GM08714 (cell line): ENCODE data around the gene PNMT.

Experiments
- H3K4me3 ChIP-seq: fragments of 200-500 bp; sonication (Bioruptor generic); 2 replicates; pipeline ENCODE4 v1.5.1; 2014; ENCODE audit warnings: mild to moderate bottlenecking, low read length, inconsistent platforms
- ZNF274 ChIP-seq: IDR thresholded peaks from 2 replicates; pipeline ENCODE4 v1.6.1; 2012; ENCODE audit warnings: mild to moderate bottlenecking, low read depth, low read length

The PNMT gene

DNA sequence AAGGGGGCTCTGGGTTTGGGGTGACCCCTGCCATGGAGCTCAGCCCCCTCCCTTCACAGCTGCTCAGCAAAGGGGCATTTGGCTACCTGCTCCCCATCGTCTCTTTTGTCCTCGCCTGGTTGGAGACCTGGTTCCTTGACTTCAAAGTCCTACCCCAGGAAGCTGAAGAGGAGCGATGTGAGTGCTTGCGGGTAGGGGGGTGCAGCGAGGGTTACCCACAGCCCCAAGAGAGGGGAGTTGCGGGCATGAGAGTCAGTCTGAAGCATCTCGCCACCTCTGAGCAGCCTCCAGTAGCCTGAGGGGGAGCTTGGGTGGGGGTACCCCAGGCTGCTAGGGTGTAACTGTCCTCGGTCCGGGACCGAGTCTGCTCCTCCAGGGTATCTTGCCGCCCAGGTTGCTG lies 9.9 kb upstream of the PNMT start:
- TF ChIP-seq ZNF274: no peak
- H3K4me3 ChIP-seq: no peak overlapping the region

GRCh38 chr17:39658760-39659159 lies 9.5 kb upstream of the PNMT start:
- no peak overlapping the region for H3K4me3 ChIP-seq
- no peak for TF ChIP-seq ZNF274

GRCh38 chr17:39659279-39660010 lies 8.8 kb upstream of the PNMT start:
- TF ChIP-seq ZNF274: no peak
- no peak overlapping the region for H3K4me3 ChIP-seq

GRCh38 chr17:39660011-39660360 lies 8.3 kb upstream of the PNMT start:
- no peak for TF ChIP-seq ZNF274
- no peak overlapping the region for H3K4me3 ChIP-seq

GRCh38 chr17:39660397-39661385 lies 7.6 kb upstream of the PNMT start:
- H3K4me3 ChIP-seq: no peak overlapping the region
- TF ChIP-seq ZNF274: no peak

GRCh38 chr17:39661744-39662541 lies 6.3 kb upstream of the PNMT start:
- no peak for TF ChIP-seq ZNF274
- H3K4me3 ChIP-seq: no peak overlapping the region

- no peak for TF ChIP-seq ZNF274
- H3K4me3 ChIP-seq: no peak overlapping the region
These were observed 5.5 kb upstream of the PNMT start for GRCh38 chr17:39662551-39663339.

DNA sequence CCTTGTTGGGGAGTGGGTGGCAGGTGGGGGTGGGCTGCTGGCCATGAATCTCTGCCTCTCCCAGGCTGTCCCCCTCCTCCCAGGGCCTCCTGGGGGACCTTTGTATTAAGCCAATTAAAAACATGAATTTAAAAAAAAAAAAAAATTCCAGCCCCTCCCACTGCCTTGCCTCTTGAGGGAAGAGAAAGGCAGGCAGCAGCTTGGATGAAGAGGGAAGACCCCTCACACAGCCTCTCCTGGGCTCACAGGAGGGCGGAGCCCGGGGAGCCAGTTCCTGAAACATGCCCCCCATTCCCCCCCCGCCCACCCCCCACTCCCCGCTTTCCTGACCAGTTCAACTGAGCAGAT lies 4.9 kb upstream of the PNMT start:
- TF ChIP-seq ZNF274: no peak
- H3K4me3 ChIP-seq: no peak overlapping the region

DNA sequence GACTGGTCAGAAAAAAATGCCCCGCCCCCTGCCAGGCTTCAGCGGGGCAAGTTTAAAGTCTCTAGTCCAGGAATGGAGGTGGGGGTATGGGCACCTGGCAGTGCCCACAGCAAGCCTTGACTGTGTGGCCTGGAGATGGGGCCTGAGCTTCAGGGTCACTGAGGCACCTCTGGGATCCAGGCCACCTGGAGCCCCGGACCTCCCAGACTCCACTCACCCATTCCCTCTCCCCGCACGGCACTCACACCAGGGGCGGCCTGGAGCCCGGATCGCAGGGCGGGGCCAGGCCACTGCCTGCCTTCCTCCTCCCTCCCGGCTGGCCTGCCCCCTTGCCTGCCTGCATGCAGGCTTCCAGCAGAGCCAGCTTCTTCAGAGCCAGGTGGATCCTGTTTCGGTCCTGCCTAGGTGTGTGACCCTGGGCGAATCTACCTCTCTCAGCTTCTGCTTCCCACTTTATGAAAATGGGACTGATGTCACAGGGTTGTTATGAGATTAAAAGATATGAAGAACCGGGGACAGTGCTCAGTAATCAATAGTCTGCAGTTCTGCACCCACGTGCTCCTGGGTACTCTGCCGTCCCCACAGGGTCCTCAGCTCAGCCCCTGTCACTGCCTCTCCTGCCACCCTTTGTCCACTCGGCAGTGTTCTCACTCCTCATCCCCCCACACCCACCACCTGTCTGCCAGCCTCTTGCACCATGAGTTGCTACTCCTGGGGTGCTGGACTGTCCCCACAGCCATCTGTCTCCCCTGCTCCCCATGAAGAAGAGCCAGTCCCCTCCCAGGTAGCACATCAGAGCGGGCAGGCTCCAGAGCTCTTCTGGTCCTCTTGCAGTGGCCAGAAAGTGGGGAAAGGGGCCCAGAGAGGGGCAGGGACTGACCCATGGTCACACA lies 4.3 kb upstream of the PNMT start:
- TF ChIP-seq ZNF274: no peak
- no peak overlapping the region for H3K4me3 ChIP-seq

DNA sequence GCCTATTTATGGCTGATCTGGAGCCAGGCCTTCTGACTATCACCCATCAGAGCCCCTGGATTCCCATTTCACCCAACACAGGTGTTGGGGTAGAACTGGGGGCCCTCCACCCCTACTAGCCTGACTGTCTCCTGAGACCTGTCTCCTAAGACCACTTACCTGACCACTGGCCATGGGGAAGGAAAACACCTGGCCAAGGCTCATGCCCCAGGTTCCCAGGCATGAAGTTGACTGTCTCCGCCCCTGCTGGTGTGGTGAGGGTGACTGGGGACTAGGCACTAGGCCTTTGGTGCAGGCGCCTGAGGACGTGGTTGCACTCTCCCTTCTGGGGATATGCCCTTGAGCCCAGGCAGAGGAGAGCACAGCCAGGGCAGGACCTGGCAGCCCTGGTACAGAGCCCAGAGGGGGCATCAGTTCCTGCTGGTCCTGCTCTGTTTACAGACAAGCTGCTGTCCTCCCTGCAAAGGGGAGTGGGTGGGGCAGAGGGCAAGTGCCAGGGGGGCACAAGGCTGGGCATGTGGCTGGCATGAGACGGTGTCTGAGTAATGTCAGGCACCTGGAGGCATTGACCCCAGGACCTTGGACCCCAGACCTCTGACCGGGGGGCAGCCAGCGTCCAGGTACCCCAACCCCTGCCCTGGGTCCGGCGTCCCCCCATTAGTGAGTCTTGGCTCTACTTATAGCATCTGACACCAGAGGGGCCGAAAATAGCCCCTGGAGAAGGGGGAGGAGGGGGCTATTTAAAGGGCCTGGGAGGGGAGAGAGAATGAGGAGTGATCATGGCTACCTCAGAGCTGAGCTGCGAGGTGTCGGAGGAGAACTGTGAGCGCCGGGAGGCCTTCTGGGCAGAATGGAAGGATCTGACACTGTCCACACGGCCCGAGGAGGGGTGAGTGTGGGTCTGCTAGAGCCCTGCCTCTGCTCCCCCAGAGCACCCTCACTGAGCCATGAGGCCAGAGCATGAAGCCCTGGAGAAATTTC lies 3.4 kb upstream of the PNMT start, which contains the start of gene TCAP:
Gene TCAP, plus strand, starts transcription at position 769 of the 981 bp plus-strand sequence. Its CDS starts 11 bp downstream, at position 780.
- no peak for TF ChIP-seq ZNF274
- H3K4me3 ChIP-seq: no peak within 1 kb of the TSS

- no peak overlapping the region for H3K4me3 ChIP-seq
- TF ChIP-seq ZNF274: no peak
These were observed 2.5 kb upstream of the PNMT start for GRCh38 chr17:39665642-39666224.
